Measurements from ENCODE around the gene MROH2A.

Gene MROH2A

GRCh38 chr2:233822781-233823730 lies 44.9 kb downstream of the MROH2A start:
- Histone ChIP-seq H3K9ac (ENCODE audit: insufficient read length) (no peak overlapping the region), H3K4me3 (no peak overlapping the region), H3K9me3 (ENCODE audit: low read depth, low read length) (no peaks in the 10 kb centered on the region), H3K36me3 (ENCODE audit: insufficient read depth, low read length) (no peaks in the 10 kb centered on the region; the same call in 1 of the 2 replicates), H3K27ac (no peak overlapping the region)
- no peak for TF ChIP-seq EZH2 (IDR thresholded peaks at IDR 0.05)
- TF ChIP-seq FOXP2 (optimal IDR thresholded peaks at IDR 0.05; ENCODE audit: control extremely low read depth, extremely low read length, insufficient read depth), result no peak
- no peak for TF ChIP-seq POLR2AphosphoS5 (IDR thresholded peaks at IDR 0.05; ENCODE audit: borderline replicate concordance, low read depth, low read length)
- DNase-seq (ENCODE audit: low read depth, low spot score), result no peak

- Histone ChIP-seq H3K9me3 (ENCODE audit: low read depth, low read length) (no peaks in the 10 kb centered on the region), H3K36me3 (ENCODE audit: insufficient read depth, low read length) (no peaks in the 10 kb centered on the region; the same call in 1 of the 2 replicates), H3K4me3 (no peak overlapping the region), H3K27ac (no peak overlapping the region), H3K9ac (ENCODE audit: insufficient read length) (no peak overlapping the region)
- TF ChIP-seq FOXP2 (optimal IDR thresholded peaks at IDR 0.05; ENCODE audit: control extremely low read depth, extremely low read length, insufficient read depth) (no peak), POLR2AphosphoS5 (IDR thresholded peaks at IDR 0.05; ENCODE audit: borderline replicate concordance, low read depth, low read length) (no peak), EZH2 (IDR thresholded peaks at IDR 0.05) (no peak)
- DNase-seq (ENCODE audit: low read depth, low spot score), result no peak
These were observed 45.6 kb downstream of the MROH2A start for GRCh38 chr2:233823731-233824121.

- H3K27ac ChIP-seq, result no peak overlapping the region
- TF ChIP-seq FOXP2 (optimal IDR thresholded peaks at IDR 0.05; ENCODE audit: control extremely low read depth, extremely low read length, insufficient read depth), result no peak
- no peak for TF ChIP-seq EZH2 (IDR thresholded peaks at IDR 0.05)
- TF ChIP-seq POLR2AphosphoS5 (IDR thresholded peaks at IDR 0.05; ENCODE audit: borderline replicate concordance, low read depth, low read length), result no peak
- no peaks in the 10 kb centered on the region; the same call in 1 of the 2 replicates for H3K36me3 ChIP-seq (ENCODE audit: insufficient read depth, low read length)
- H3K4me3 ChIP-seq, result no peak overlapping the region
- H3K9me3 ChIP-seq (ENCODE audit: low read depth, low read length), result no peaks in the 10 kb centered on the region
- DNase-seq (ENCODE audit: low read depth, low spot score), result no peak
- no peak overlapping the region for H3K9ac ChIP-seq (ENCODE audit: insufficient read length)
These were observed 46.2 kb downstream of the MROH2A start for GRCh38 chr2:233824373-233824772.

GRCh38 chr2:233828546-233829192 lies 50.5 kb downstream of the MROH2A start:
- no peaks in the 10 kb centered on the region; the same call in 1 of the 2 replicates for H3K36me3 ChIP-seq (ENCODE audit: insufficient read depth, low read length)
- no peak overlapping the region for H3K9ac ChIP-seq (ENCODE audit: insufficient read length)
- H3K27ac ChIP-seq, result no peak overlapping the region; the same call in 1 of the 2 replicates
- no peak overlapping the region for H3K4me3 ChIP-seq
- TF ChIP-seq EZH2 (IDR thresholded peaks at IDR 0.05) (no peak), POLR2AphosphoS5 (IDR thresholded peaks at IDR 0.05; ENCODE audit: borderline replicate concordance, low read depth, low read length) (no peak), FOXP2 (optimal IDR thresholded peaks at IDR 0.05; ENCODE audit: control extremely low read depth, extremely low read length, insufficient read depth) (no peak)
- DNase-seq (ENCODE audit: low read depth, low spot score), result no peak
- no peaks in the 10 kb centered on the region for H3K9me3 ChIP-seq (ENCODE audit: low read depth, low read length)

- Histone ChIP-seq H3K4me3 (no peak overlapping the region), H3K27ac (no peak overlapping the region; the same call in 1 of the 2 replicates), H3K9me3 (ENCODE audit: low read depth, low read length) (no peaks in the 10 kb centered on the region), H3K36me3 (ENCODE audit: insufficient read depth, low read length) (peaks cover 8% of the 10 kb centered on the region), H3K9ac (ENCODE audit: insufficient read length) (no peak overlapping the region)
- DNase-seq (ENCODE audit: low read depth, low spot score), result no peak
- no peak for TF ChIP-seq POLR2AphosphoS5 (IDR thresholded peaks at IDR 0.05; ENCODE audit: borderline replicate concordance, low read depth, low read length)
- TF ChIP-seq EZH2 (IDR thresholded peaks at IDR 0.05), result no peak
- no peak for TF ChIP-seq FOXP2 (optimal IDR thresholded peaks at IDR 0.05; ENCODE audit: control extremely low read depth, extremely low read length, insufficient read depth)
These were observed 51.3 kb downstream of the MROH2A start for GRCh38 chr2:233829193-233830110.

- TF ChIP-seq FOXP2 (optimal IDR thresholded peaks at IDR 0.05; ENCODE audit: control extremely low read depth, extremely low read length, insufficient read depth) (no peak), EZH2 (IDR thresholded peaks at IDR 0.05) (no peak), POLR2AphosphoS5 (IDR thresholded peaks at IDR 0.05; ENCODE audit: borderline replicate concordance, low read depth, low read length) (no peak)
- H3K27ac ChIP-seq, result no peak overlapping the region
- H3K9ac ChIP-seq (ENCODE audit: insufficient read length), result no peak overlapping the region
- H3K36me3 ChIP-seq (ENCODE audit: insufficient read depth, low read length), result peaks cover 16% of the 10 kb centered on the region
- H3K4me3 ChIP-seq, result no peak overlapping the region
- no peaks in the 10 kb centered on the region for H3K9me3 ChIP-seq (ENCODE audit: low read depth, low read length)
- no peak for DNase-seq (ENCODE audit: low read depth, low spot score)
These were observed 52.1 kb downstream of the MROH2A start for GRCh38 chr2:233830111-233830802.

- Histone ChIP-seq H3K27ac (peak overlapping the region; percentile 48; the same call in 1 of the 2 replicates), H3K9me3 (ENCODE audit: low read depth, low read length) (no peaks in the 10 kb centered on the region), H3K9ac (ENCODE audit: insufficient read length) (no peak overlapping the region), H3K36me3 (ENCODE audit: insufficient read depth, low read length) (peaks cover 25% of the 10 kb centered on the region), H3K4me3 (no peak overlapping the region)
- no peak for DNase-seq (ENCODE audit: low read depth, low spot score)
- no peak for TF ChIP-seq EZH2 (IDR thresholded peaks at IDR 0.05)
- TF ChIP-seq POLR2AphosphoS5 (IDR thresholded peaks at IDR 0.05; ENCODE audit: borderline replicate concordance, low read depth, low read length), result no peak
- no peak for TF ChIP-seq FOXP2 (optimal IDR thresholded peaks at IDR 0.05; ENCODE audit: control extremely low read depth, extremely low read length, insufficient read depth)
These were observed 53.0 kb downstream of the MROH2A start for GRCh38 chr2:233831011-233831721.

Data from SK-N-MC (cell line).